SK-N-SH (cell line): ENCODE results near the gene POLR3GL.

Source experiments
- EZH2phosphoT487 ChIP-seq: fragments of 200-600 bp; sonication (generic); IDR thresholded peaks from 2 replicates; pipeline ENCODE4 v1.6.1; 2017; ENCODE audit warnings: low read depth, mixed run types, mild to moderate bottlenecking, antibody characterized with exemption, moderate library complexity, borderline replicate concordance
- TF ChIP-seq, protein P1 (sequence below): fragments of 200-600 bp; sonication (generic); IDR thresholded peaks from 2 replicates; pipeline ENCODE4 v1.6.1; 2017; ENCODE audit warnings: antibody characterized with exemption, mild to moderate bottlenecking, moderate library complexity
- TF ChIP-seq, protein P2 (sequence below): IDR thresholded peaks from 2 replicates; pipeline ENCODE4 v1.4.0; 2012; ENCODE audit warnings: low read depth, borderline replicate concordance

DNA sequence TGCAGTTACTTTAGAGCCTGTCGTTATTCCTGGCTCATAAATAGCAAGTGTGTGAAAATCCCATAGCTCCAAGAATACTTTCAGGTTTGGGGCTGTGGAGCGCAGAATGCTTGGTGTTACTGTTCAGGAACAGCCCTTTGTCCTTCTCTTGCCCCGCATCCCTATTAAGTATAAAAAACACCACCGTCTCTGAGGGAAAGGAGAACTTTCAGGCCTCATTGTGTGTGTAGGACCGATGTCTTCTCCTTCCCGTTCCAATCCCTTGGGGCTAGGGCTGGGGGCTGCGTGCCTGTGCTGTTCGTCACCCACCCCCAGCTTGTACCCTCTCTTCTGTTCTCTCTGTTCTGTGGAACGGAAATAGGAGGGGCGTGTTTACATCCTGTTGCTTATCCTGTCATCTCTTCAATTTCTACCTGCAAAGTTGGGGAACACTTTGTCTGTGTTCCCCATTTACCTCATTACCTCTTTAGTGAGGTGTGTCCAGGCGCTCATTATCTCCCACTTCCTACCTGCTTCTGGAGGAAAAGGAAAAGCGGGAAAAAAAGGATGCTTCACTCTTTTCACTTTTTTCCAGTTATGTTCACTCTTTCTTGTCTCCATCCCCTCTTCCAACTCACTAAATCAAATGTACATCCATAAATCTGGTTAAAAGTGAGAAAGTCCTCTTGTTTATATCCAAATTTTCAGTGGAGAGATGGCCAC lies 32.7 kb downstream of the POLR3GL start:
- TF ChIP-seq, protein P1, sequence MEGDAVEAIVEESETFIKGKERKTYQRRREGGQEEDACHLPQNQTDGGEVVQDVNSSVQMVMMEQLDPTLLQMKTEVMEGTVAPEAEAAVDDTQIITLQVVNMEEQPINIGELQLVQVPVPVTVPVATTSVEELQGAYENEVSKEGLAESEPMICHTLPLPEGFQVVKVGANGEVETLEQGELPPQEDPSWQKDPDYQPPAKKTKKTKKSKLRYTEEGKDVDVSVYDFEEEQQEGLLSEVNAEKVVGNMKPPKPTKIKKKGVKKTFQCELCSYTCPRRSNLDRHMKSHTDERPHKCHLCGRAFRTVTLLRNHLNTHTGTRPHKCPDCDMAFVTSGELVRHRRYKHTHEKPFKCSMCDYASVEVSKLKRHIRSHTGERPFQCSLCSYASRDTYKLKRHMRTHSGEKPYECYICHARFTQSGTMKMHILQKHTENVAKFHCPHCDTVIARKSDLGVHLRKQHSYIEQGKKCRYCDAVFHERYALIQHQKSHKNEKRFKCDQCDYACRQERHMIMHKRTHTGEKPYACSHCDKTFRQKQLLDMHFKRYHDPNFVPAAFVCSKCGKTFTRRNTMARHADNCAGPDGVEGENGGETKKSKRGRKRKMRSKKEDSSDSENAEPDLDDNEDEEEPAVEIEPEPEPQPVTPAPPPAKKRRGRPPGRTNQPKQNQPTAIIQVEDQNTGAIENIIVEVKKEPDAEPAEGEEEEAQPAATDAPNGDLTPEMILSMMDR = no peak
- TF ChIP-seq EZH2phosphoT487 = no peak
- TF ChIP-seq, protein P2, sequence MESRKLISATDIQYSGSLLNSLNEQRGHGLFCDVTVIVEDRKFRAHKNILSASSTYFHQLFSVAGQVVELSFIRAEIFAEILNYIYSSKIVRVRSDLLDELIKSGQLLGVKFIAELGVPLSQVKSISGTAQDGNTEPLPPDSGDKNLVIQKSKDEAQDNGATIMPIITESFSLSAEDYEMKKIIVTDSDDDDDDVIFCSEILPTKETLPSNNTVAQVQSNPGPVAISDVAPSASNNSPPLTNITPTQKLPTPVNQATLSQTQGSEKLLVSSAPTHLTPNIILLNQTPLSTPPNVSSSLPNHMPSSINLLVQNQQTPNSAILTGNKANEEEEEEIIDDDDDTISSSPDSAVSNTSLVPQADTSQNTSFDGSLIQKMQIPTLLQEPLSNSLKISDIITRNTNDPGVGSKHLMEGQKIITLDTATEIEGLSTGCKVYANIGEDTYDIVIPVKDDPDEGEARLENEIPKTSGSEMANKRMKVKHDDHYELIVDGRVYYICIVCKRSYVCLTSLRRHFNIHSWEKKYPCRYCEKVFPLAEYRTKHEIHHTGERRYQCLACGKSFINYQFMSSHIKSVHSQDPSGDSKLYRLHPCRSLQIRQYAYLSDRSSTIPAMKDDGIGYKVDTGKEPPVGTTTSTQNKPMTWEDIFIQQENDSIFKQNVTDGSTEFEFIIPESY = no peak
